Duodenal mucosa (tissue), 2 donors: Measurements from ENCODE around the gene KCNQ1.

ENCODE experiments used
- H3K27ac ChIP-seq: one replicate; pipeline ENCODE4 v1.7.0; 2013; ENCODE audit warnings: low read depth, low read length
- H3K27me3 ChIP-seq, 2 donors: one replicate each; pipeline ENCODE4 v1.7.0; 2013; ENCODE audit warnings: low read length in 2 of 2, control low read depth in 1 of 2; ENCODE audit not compliant: insufficient read depth in 2 of 2, control insufficient read depth in 1 of 2
- H3K36me3 ChIP-seq, 2 donors: one replicate each; pipeline ENCODE4 v1.7.0; 2013; ENCODE audit warnings: low read length in 2 of 2, control low read depth in 1 of 2; ENCODE audit not compliant: insufficient read depth in 2 of 2, control insufficient read depth in 1 of 2
- H3K4me1 ChIP-seq, 2 donors: one replicate each; pipeline ENCODE4 v1.7.0; 2013; ENCODE audit warnings: low read length in 2 of 2, control low read depth in 1 of 2; ENCODE audit not compliant: insufficient read depth in 2 of 2, control insufficient read depth in 1 of 2
- H3K4me3 ChIP-seq, 2 donors: one replicate each; pipeline ENCODE4 v1.7.0; 2013; ENCODE audit warnings: low read length in 2 of 2, low read depth in 1 of 2
- H3K9ac ChIP-seq, 2 donors: one replicate each; pipeline ENCODE4 v1.7.0; 2013; ENCODE audit warnings: low read length in 2 of 2, low read depth in 1 of 2
- H3K9me3 ChIP-seq, 2 donors: one replicate each; pipeline ENCODE4 v1.7.0; 2013; ENCODE audit warnings: low read length in 2 of 2, control low read depth in 1 of 2; ENCODE audit not compliant: control insufficient read depth in 1 of 2

KCNQ1 gene

GRCh38 chr11:2853401-2853800 is 408.6 kb downstream of the KCNQ1 start:
- Histone ChIP-seq H3K9me3 (no peaks in the 10 kb centered on the region), H3K4me3 (no peak overlapping the region), H3K27ac (no peak overlapping the region), H3K27me3 (no peaks in the 10 kb centered on the region), H3K4me1 (no peaks in the 10 kb centered on the region), H3K36me3 (peaks cover 0 to 3% of the 10 kb centered on the region in 2 donors), H3K9ac (no peak overlapping the region)

- Histone ChIP-seq H3K4me3 (no peak overlapping the region), H3K27me3 (no peaks in the 10 kb centered on the region), H3K9ac (no peak overlapping the region), H3K9me3 (no peaks in the 10 kb centered on the region), H3K4me1 (no peaks in the 10 kb centered on the region), H3K27ac (no peak overlapping the region), H3K36me3 (peaks cover 0 to under 1% of the 10 kb centered on the region in 2 donors)
Measured at GRCh38 chr11:2853997-2854560, 409.3 kb downstream of the KCNQ1 start.

GRCh38 chr11:2855162-2855561 is 410.4 kb downstream of the KCNQ1 start:
- Histone ChIP-seq H3K4me3 (no peak overlapping the region), H3K36me3 (no peaks in the 10 kb centered on the region), H3K9ac (no peak overlapping the region), H3K4me1 (peaks cover 0 to 7% of the 10 kb centered on the region in 2 donors), H3K9me3 (no peaks in the 10 kb centered on the region), H3K27me3 (no peaks in the 10 kb centered on the region), H3K27ac (no peak overlapping the region)

- no peak overlapping the region for H3K9ac ChIP-seq
- H3K27ac ChIP-seq, result no peak overlapping the region
- no peaks in the 10 kb centered on the region for H3K36me3 ChIP-seq
- H3K4me3 ChIP-seq, result no peak overlapping the region
- H3K4me1 ChIP-seq, result peaks cover 4 to 7% of the 10 kb centered on the region in 2 donors
- peaks cover 0 to 4% of the 10 kb centered on the region in 2 donors for H3K27me3 ChIP-seq
- no peaks in the 10 kb centered on the region for H3K9me3 ChIP-seq
Measured at GRCh38 chr11:2857276-2857675, 412.5 kb downstream of the KCNQ1 start.

- peaks cover 4 to 7% of the 10 kb centered on the region in 2 donors for H3K4me1 ChIP-seq
- no peak overlapping the region for H3K27ac ChIP-seq
- no peak overlapping the region for H3K4me3 ChIP-seq
- no peak overlapping the region for H3K9ac ChIP-seq
- no peaks in the 10 kb centered on the region for H3K36me3 ChIP-seq
- H3K9me3 ChIP-seq, result no peaks in the 10 kb centered on the region
- peaks cover 0 to 4% of the 10 kb centered on the region in 2 donors for H3K27me3 ChIP-seq
Measured at GRCh38 chr11:2857918-2858317, 413.1 kb downstream of the KCNQ1 start.

GRCh38 chr11:2858995-2859698 is 414.3 kb downstream of the KCNQ1 start:
- Histone ChIP-seq H3K4me3 (no peak overlapping the region), H3K27me3 (peaks cover 5 to 13% of the 10 kb centered on the region in 2 donors), H3K9me3 (no peaks in the 10 kb centered on the region), H3K4me1 (peaks cover 4 to 7% of the 10 kb centered on the region in 2 donors), H3K9ac (no peak overlapping the region), H3K27ac (no peak overlapping the region), H3K36me3 (no peaks in the 10 kb centered on the region)

- no peak overlapping the region for H3K9ac ChIP-seq
- H3K27ac ChIP-seq, result no peak overlapping the region
- peaks cover 4 to 7% of the 10 kb centered on the region in 2 donors for H3K4me1 ChIP-seq
- no peaks in the 10 kb centered on the region for H3K36me3 ChIP-seq
- H3K27me3 ChIP-seq, result peaks cover 5 to 17% of the 10 kb centered on the region in 2 donors
- H3K4me3 ChIP-seq, result no peak overlapping the region
- no peaks in the 10 kb centered on the region for H3K9me3 ChIP-seq
Measured at GRCh38 chr11:2859699-2860037, 414.9 kb downstream of the KCNQ1 start.

GRCh38 chr11:2860636-2861035 is 415.8 kb downstream of the KCNQ1 start:
- Histone ChIP-seq H3K36me3 (no peaks in the 10 kb centered on the region), H3K9ac (no peak overlapping the region)

GRCh38 chr11:2862395-2863275 is 417.8 kb downstream of the KCNQ1 start:
- H3K9me3 ChIP-seq, result no peaks in the 10 kb centered on the region
- H3K27me3 ChIP-seq, result peaks cover 5 to 17% of the 10 kb centered on the region in 2 donors
- peaks cover 4 to 7% of the 10 kb centered on the region in 2 donors for H3K4me1 ChIP-seq
- H3K9ac ChIP-seq, result no peak overlapping the region
- no peaks in the 10 kb centered on the region for H3K36me3 ChIP-seq
- H3K27ac ChIP-seq, result no peak overlapping the region
- no peak overlapping the region for H3K4me3 ChIP-seq

More at GRCh38 chr11:2860636-2861035, 415.8 kb downstream of the KCNQ1 start:
- peaks cover 5 to 17% of the 10 kb centered on the region in 2 donors for H3K27me3 ChIP-seq
- H3K27ac ChIP-seq, result no peak overlapping the region
- H3K4me1 ChIP-seq, result peaks cover 4 to 7% of the 10 kb centered on the region in 2 donors
- H3K9me3 ChIP-seq, result no peaks in the 10 kb centered on the region
- H3K4me3 ChIP-seq, result no peak overlapping the region

GRCh38 chr11:2863276-2863618 is 418.4 kb downstream of the KCNQ1 start:
- no peak overlapping the region for H3K9ac ChIP-seq
- no peaks in the 10 kb centered on the region for H3K9me3 ChIP-seq
- no peaks in the 10 kb centered on the region for H3K36me3 ChIP-seq
- no peak overlapping the region for H3K4me3 ChIP-seq
- peaks cover 5 to 17% of the 10 kb centered on the region in 2 donors for H3K27me3 ChIP-seq
- H3K4me1 ChIP-seq, result peaks cover 4 to 7% of the 10 kb centered on the region in 2 donors
- no peak overlapping the region for H3K27ac ChIP-seq
